ENCODE results near the gene HECTD4. TPM values are rescaled to one million over a fixed set of nuclear protein-coding genes. Genes with fewer than 3 reads are reported as not detected.

HECTD4 gene
- total and polyA plus RNA-seq, 7 donors = 2.1 to 22.8 (median 14.6) TPM

DNA sequence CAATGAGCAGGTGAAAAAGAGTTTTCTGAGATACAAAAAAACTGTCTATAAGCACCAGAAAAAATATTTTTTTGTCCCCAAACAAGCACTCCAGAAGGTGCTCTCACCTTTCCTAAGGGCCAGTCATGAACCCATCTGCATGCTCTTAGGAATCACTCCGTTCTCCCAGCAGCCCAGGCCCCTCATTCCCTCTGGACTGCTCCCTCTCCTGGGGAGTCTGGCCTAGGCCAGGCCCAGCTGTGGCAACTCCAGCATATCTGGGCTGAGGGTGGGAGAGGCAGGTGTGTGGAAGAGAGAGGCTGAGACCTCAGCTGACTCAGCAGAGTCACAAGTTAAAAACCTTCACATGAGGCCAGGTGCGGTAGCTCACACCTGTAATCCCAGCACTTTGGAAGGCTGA, 202.3 kb downstream of the HECTD4 start:
- no peak for ATAC-seq
- 86 to 95% (median 89%) methylated on average over 2 of the region's 2 CpGs for WGBS, 3 donors
- Histone ChIP-seq H3K27me3 (ENCODE audit: insufficient read depth in 3 of 3, low read length in 2 of 3) (no peaks in the 10 kb centered on the region), H3K36me3 (ENCODE audit: insufficient read depth in 1 of 2, low read depth in 1 of 2) (peaks cover 0 to 100% of the 10 kb centered on the region in 2 donors), H3K27ac (no peak overlapping the region), H3K4me3 (no peak overlapping the region), H3K9me3 (no peaks in the 10 kb centered on the region), H3K4me1 (no peaks in the 10 kb centered on the region)
- no peak for TF ChIP-seq CTCF (IDR thresholded peaks at IDR 0.05)
- DNase-seq = peak in 1 of 2 donors; percentile 19
- intact Hi-C loops (cut with DNase I) = no loop called here

GRCh38 chr12:112179341-112179740, 202.9 kb downstream of the HECTD4 start:
- no peaks in the 10 kb centered on the region for H3K4me1 ChIP-seq
- peak in 1 of 2 donors; percentile 8 for DNase-seq
- H3K27me3 ChIP-seq (ENCODE audit: insufficient read depth in 3 of 3, low read length in 2 of 3) = no peaks in the 10 kb centered on the region
- TF ChIP-seq CTCF (IDR thresholded peaks at IDR 0.05) = no peak
- H3K27ac ChIP-seq = no peak overlapping the region
- intact Hi-C loops (cut with DNase I) = no loop called here
- 94 to 96% (median 95%) methylated on average over 11 of the region's 11 CpGs for WGBS, 3 donors
- H3K4me3 ChIP-seq = no peak overlapping the region
- no peak for ATAC-seq
- H3K9me3 ChIP-seq = no peaks in the 10 kb centered on the region
- H3K36me3 ChIP-seq (ENCODE audit: insufficient read depth in 1 of 2, low read depth in 1 of 2) = peaks cover 0 to 100% of the 10 kb centered on the region in 2 donors

GRCh38 chr12:112178796-112179195, 203.4 kb downstream of the HECTD4 start:
- WGBS, 3 donors = 93 to 98% (median 96%) methylated on average over 15 of the region's 15 CpGs
- no peaks in the 10 kb centered on the region for H3K9me3 ChIP-seq
- intact Hi-C loops (cut with DNase I) = no loop called here
- H3K27ac ChIP-seq = no peak overlapping the region
- H3K4me1 ChIP-seq = no peaks in the 10 kb centered on the region
- TF ChIP-seq CTCF (IDR thresholded peaks at IDR 0.05) = no peak
- ATAC-seq = no peak
- H3K36me3 ChIP-seq (ENCODE audit: insufficient read depth in 1 of 2, low read depth in 1 of 2) = peaks cover 0 to 100% of the 10 kb centered on the region in 2 donors
- peak in 1 of 2 donors; percentile 11 for DNase-seq
- no peak overlapping the region for H3K4me3 ChIP-seq
- no peaks in the 10 kb centered on the region for H3K27me3 ChIP-seq (ENCODE audit: insufficient read depth in 3 of 3, low read length in 2 of 3)

DNA sequence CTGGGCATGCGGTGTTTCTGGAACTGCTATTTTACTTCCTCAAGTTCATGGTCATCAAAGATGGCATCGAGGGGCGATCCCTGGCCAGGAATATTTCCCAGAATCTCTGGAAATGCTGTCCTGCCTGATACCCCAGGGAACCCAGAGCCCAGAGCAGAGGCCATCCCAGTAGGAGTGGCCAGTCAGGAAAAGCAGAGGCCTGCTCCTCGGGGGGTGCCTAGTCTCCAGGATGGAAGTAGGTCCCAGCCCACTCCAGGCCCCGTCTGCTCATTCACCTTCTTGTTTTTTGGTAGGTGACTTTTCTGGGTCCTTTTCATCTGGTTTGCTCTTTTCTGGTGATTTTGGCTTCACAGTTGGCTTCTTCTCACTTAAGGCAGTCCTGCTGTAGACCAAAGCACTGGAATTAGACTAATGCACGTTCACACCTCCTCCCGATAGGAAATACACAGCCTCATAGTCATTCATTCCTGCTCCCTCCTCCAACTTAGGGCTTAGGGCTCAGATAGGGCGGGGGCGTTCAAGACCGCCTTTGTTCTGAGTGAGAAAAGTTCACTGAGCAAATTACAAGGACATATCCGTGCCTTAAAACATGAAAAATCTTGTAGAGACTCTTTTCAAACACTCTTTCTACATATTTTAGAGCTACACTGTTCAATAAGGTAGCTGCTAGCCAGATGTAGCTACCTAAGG, 205.8 kb downstream of the HECTD4 start:
- no peaks in the 10 kb centered on the region for H3K27me3 ChIP-seq (ENCODE audit: insufficient read depth in 3 of 3, low read length in 2 of 3)
- no peak overlapping the region for H3K27ac ChIP-seq
- no peak for TF ChIP-seq CTCF (IDR thresholded peaks at IDR 0.05)
- no peaks in the 10 kb centered on the region for H3K9me3 ChIP-seq
- intact Hi-C loops (cut with DNase I) = no loop called here
- 72 to 84% (median 81%) methylated on average over 11 of the region's 11 CpGs for WGBS, 3 donors
- no peak overlapping the region for H3K4me3 ChIP-seq
- no peaks in the 10 kb centered on the region for H3K4me1 ChIP-seq
- peaks cover 0 to 97% of the 10 kb centered on the region in 2 donors for H3K36me3 ChIP-seq (ENCODE audit: insufficient read depth in 1 of 2, low read depth in 1 of 2)
- DNase-seq (peak in 1 of 2 donors; percentile 21), ATAC-seq (no peak)

All from psoas muscle (tissue), 8 donors.